ENCODE data around the gene VAV2.

GRCh38 chr9:133891741-133892140, 100.4 kb downstream of the VAV2 start:
- no peak for TF ChIP-seq CTCF (IDR thresholded peaks at IDR 0.05; ENCODE audit: low read depth, low read length, missing input control)
- TF ChIP-seq, protein P1, sequence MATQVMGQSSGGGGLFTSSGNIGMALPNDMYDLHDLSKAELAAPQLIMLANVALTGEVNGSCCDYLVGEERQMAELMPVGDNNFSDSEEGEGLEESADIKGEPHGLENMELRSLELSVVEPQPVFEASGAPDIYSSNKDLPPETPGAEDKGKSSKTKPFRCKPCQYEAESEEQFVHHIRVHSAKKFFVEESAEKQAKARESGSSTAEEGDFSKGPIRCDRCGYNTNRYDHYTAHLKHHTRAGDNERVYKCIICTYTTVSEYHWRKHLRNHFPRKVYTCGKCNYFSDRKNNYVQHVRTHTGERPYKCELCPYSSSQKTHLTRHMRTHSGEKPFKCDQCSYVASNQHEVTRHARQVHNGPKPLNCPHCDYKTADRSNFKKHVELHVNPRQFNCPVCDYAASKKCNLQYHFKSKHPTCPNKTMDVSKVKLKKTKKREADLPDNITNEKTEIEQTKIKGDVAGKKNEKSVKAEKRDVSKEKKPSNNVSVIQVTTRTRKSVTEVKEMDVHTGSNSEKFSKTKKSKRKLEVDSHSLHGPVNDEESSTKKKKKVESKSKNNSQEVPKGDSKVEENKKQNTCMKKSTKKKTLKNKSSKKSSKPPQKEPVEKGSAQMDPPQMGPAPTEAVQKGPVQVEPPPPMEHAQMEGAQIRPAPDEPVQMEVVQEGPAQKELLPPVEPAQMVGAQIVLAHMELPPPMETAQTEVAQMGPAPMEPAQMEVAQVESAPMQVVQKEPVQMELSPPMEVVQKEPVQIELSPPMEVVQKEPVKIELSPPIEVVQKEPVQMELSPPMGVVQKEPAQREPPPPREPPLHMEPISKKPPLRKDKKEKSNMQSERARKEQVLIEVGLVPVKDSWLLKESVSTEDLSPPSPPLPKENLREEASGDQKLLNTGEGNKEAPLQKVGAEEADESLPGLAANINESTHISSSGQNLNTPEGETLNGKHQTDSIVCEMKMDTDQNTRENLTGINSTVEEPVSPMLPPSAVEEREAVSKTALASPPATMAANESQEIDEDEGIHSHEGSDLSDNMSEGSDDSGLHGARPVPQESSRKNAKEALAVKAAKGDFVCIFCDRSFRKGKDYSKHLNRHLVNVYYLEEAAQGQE (IDR thresholded peaks at IDR 0.05), result no peak
- no peak for TF ChIP-seq HNF4A (conservative IDR thresholded peaks at IDR 0.05)
- TF ChIP-seq, protein P2, sequence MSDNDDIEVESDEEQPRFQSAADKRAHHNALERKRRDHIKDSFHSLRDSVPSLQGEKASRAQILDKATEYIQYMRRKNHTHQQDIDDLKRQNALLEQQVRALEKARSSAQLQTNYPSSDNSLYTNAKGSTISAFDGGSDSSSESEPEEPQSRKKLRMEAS (IDR thresholded peaks at IDR 0.05), result no peak
- no peak for TF ChIP-seq YY1 (IDR thresholded peaks at IDR 0.05)
- no peak for TF ChIP-seq JUND (IDR thresholded peaks at IDR 0.05)
- no peak for TF ChIP-seq SP1 (IDR thresholded peaks at IDR 0.05)
